HL-60 (cell line): Measurements from ENCODE around the gene SMTNL2.

Experiments
- POLR2AphosphoS5 ChIP-seq: IDR thresholded peaks from 2 replicates; pipeline ENCODE4 v1.6.1; 2012; ENCODE audit warnings: low read depth
- SPI1 ChIP-seq: IDR thresholded peaks from 2 replicates; pipeline ENCODE4 v1.6.1; 2012; ENCODE audit warnings: low read depth, mild to moderate bottlenecking, borderline replicate concordance
- TF ChIP-seq, protein P1 (sequence below): IDR thresholded peaks from 2 replicates; pipeline ENCODE4 v1.6.1; 2012; ENCODE audit warnings: low read depth; ENCODE audit not compliant: insufficient replicate concordance
- TF ChIP-seq, protein P2 (sequence below): IDR thresholded peaks from one replicate; pipeline ENCODE4 v1.5.1; 2011; ENCODE audit warnings: low read length, control low read depth, inconsistent platforms; ENCODE audit not compliant: insufficient read depth

DNA sequence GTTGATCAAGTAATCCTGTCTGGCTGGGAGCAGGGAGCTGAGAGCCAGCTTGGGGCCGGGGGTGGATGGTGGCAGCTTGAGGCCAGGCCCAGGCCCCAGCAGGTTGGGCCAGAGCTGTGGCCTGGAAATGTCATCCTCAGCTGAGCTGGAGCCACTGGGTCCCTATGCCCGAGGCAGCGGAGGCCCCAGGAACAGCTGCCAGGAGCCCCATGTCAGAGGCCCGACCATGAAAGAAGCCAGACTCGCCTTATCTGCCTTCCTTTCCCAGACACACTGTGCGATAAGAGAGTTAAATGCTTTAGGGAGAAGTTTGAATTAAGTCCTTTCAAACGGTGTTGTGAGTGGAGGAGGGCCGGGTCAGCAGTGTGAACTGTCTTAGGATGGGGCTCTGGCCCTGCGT, 3.5 kb downstream of the SMTNL2 start:
- TF ChIP-seq POLR2AphosphoS5 (no peak), SPI1 (no peak)
- TF ChIP-seq, protein P1, sequence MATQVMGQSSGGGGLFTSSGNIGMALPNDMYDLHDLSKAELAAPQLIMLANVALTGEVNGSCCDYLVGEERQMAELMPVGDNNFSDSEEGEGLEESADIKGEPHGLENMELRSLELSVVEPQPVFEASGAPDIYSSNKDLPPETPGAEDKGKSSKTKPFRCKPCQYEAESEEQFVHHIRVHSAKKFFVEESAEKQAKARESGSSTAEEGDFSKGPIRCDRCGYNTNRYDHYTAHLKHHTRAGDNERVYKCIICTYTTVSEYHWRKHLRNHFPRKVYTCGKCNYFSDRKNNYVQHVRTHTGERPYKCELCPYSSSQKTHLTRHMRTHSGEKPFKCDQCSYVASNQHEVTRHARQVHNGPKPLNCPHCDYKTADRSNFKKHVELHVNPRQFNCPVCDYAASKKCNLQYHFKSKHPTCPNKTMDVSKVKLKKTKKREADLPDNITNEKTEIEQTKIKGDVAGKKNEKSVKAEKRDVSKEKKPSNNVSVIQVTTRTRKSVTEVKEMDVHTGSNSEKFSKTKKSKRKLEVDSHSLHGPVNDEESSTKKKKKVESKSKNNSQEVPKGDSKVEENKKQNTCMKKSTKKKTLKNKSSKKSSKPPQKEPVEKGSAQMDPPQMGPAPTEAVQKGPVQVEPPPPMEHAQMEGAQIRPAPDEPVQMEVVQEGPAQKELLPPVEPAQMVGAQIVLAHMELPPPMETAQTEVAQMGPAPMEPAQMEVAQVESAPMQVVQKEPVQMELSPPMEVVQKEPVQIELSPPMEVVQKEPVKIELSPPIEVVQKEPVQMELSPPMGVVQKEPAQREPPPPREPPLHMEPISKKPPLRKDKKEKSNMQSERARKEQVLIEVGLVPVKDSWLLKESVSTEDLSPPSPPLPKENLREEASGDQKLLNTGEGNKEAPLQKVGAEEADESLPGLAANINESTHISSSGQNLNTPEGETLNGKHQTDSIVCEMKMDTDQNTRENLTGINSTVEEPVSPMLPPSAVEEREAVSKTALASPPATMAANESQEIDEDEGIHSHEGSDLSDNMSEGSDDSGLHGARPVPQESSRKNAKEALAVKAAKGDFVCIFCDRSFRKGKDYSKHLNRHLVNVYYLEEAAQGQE, result no peak
- TF ChIP-seq, protein P2, sequence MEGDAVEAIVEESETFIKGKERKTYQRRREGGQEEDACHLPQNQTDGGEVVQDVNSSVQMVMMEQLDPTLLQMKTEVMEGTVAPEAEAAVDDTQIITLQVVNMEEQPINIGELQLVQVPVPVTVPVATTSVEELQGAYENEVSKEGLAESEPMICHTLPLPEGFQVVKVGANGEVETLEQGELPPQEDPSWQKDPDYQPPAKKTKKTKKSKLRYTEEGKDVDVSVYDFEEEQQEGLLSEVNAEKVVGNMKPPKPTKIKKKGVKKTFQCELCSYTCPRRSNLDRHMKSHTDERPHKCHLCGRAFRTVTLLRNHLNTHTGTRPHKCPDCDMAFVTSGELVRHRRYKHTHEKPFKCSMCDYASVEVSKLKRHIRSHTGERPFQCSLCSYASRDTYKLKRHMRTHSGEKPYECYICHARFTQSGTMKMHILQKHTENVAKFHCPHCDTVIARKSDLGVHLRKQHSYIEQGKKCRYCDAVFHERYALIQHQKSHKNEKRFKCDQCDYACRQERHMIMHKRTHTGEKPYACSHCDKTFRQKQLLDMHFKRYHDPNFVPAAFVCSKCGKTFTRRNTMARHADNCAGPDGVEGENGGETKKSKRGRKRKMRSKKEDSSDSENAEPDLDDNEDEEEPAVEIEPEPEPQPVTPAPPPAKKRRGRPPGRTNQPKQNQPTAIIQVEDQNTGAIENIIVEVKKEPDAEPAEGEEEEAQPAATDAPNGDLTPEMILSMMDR, result no peak
